Motor neuron (in vitro differentiated cells): ENCODE results near the gene KLHL17. TPM values are rescaled to one million over a fixed set of nuclear protein-coding genes. Genes with fewer than 3 reads are reported as not detected.

Experiments
- ATAC-seq, 8 experiments: fragments of 200-7000 bp; cut with Tn5 transposase; replicated peaks in 6 of 8; 2 replicates each; pipeline ENCODE4 v1.8.0; 2021; ENCODE audit warnings: mild to moderate bottlenecking in 8 of 8, moderate library complexity in 8 of 8
- H3K27ac ChIP-seq, 2 donors: fragments of 250-450 bp; sonication (Bioruptor Pico); 2 replicates each; pipeline ENCODE4 v1.9.0; 2021; ENCODE audit warnings: antibody characterized with exemption in 2 of 2, mild to moderate bottlenecking in 2 of 2, moderate library complexity in 1 of 2
- H3K4me1 ChIP-seq, 2 donors: fragments of 250-450 bp; sonication (Bioruptor Pico); replicated peaks in 1 of 2; 2 replicates each; pipeline ENCODE4 v1.6.1; 2021; ENCODE audit warnings: antibody characterized with exemption in 2 of 2, mild to moderate bottlenecking in 2 of 2, moderate library complexity in 1 of 2
- H3K4me3 ChIP-seq, 5 donors: fragments of 250-450 bp; sonication (Bioruptor Pico); 2 replicates each; pipeline ENCODE4 v1.9.0; 2021; ENCODE audit warnings: antibody characterized with exemption in 5 of 5, mild to moderate bottlenecking in 5 of 5, moderate library complexity in 4 of 5
- WGBS, 10 experiments: fragments of 450-650 bp; shearing (Covaris generic); methylation state at CpG; one replicate each; pipeline ENCODE4 v1.0.0; 2022; 5-methylcytosine and 5-hydroxymethylcytosine counted together
- in situ Hi-C, 9 experiments: fragments of 400-800 bp; cut with MboI; loops; one replicate each; pipeline ENCODE4 v1.15.0; 2021; ENCODE audit warnings: low sequenced_read_pairs in 9 of 9, low pct_unique_long_range_greater_than_20kb in 2 of 9; ENCODE audit not compliant: unreplicated experiment in 9 of 9
- total RNA-seq, 8 experiments: library from RNA; unstranded; fragments of 300-600 nt; gene quantifications; 2 replicates each; pipeline versions ENCODE4 v1.2.3 to v1.2.4, GENCODE V29; 2022

Gene KLHL17
- total RNA-seq, 8 experiments from 2014 or later = 4.1 to 24.6 (median 7.3) TPM

- H3K4me3 ChIP-seq = no peak overlapping the region
- peaks cover 63 to 64% of the 10 kb centered on the region in 2 donors for H3K4me1 ChIP-seq
- 54 to 82% (median 72%) methylated on average over 3 to 15 of the region's 22 CpGs; no CpG with 5 or more reads in 5 of the 10 experiments for WGBS, 10 experiments
- no peak for ATAC-seq
- H3K27ac ChIP-seq = peak overlapping the region in 1 of 2 donors; percentile 16
- in situ Hi-C loops = no loop called here
Observed at GRCh38 chr1:917466-918091, 42.8 kb upstream of the KLHL17 start.

GRCh38 chr1:918353-918752, 42.0 kb upstream of the KLHL17 start:
- 72 to 81% (median 74%) methylated on average over 2 to 10 of the region's 15 CpGs; no CpG with 5 or more reads in 6 of the 10 experiments for WGBS, 10 experiments

GRCh38 chr1:918843-919242, 41.5 kb upstream of the KLHL17 start:
- Histone ChIP-seq H3K27ac (no peak overlapping the region), H3K4me3 (no peak overlapping the region), H3K4me1 (peaks cover 71 to 76% of the 10 kb centered on the region in 2 donors)
- WGBS, 10 experiments = 58 to 80% (median 65%) methylated on average over 1 to 5 of the region's 6 CpGs; no CpG with 5 or more reads in 5 of the 10 experiments
- no peak for ATAC-seq
- in situ Hi-C loops = no loop called here

More at GRCh38 chr1:918353-918752, 42.0 kb upstream of the KLHL17 start:
- Histone ChIP-seq H3K27ac (no peak overlapping the region), H3K4me1 (peaks cover 68 to 71% of the 10 kb centered on the region in 2 donors), H3K4me3 (no peak overlapping the region)
- in situ Hi-C loops = no loop called here
- no peak for ATAC-seq

GRCh38 chr1:919271-919872, 41.0 kb upstream of the KLHL17 start:
- in situ Hi-C loops = no loop called here
- 40 to 78% (median 65%) methylated on average over 1 to 14 of the region's 29 CpGs; no CpG with 5 or more reads in 6 of the 10 experiments for WGBS, 10 experiments

GRCh38 chr1:920010-920409, 40.4 kb upstream of the KLHL17 start:
- WGBS, 10 experiments = 38 to 66% (median 53%) methylated on average over 1 to 7 of the region's 23 CpGs; no CpG with 5 or more reads in 4 of the 10 experiments
- Histone ChIP-seq H3K4me1 (peaks cover 72 to 81% of the 10 kb centered on the region in 2 donors), H3K27ac (no peak overlapping the region), H3K4me3 (no peak overlapping the region)
- in situ Hi-C loops = no loop called here
- no peak for ATAC-seq

More at GRCh38 chr1:919271-919872, 41.0 kb upstream of the KLHL17 start:
- H3K4me3 ChIP-seq = no peak overlapping the region
- no peak overlapping the region for H3K27ac ChIP-seq
- peaks cover 71 to 76% of the 10 kb centered on the region in 2 donors for H3K4me1 ChIP-seq
- no peak for ATAC-seq

- peak in 2 of 8 experiments; percentile 0 to 1 for ATAC-seq
- in situ Hi-C loops = no loop called here
- WGBS, 10 experiments = 0 to 17% (median 15%) methylated on average over 1 to 10 of the region's 13 CpGs; no CpG with 5 or more reads in 6 of the 10 experiments
- Histone ChIP-seq H3K4me1 (peaks cover 75 to 83% of the 10 kb centered on the region in 2 donors), H3K4me3 (no peak overlapping the region), H3K27ac (peak overlapping the region in 1 of 2 donors; percentile 0)
Observed at GRCh38 chr1:920521-920920, 39.9 kb upstream of the KLHL17 start.

- peaks cover 75 to 83% of the 10 kb centered on the region in 2 donors for H3K4me1 ChIP-seq
Observed at GRCh38 chr1:921011-921837, 39.2 kb upstream of the KLHL17 start.

GRCh38 chr1:923131-923990, 37.0 kb upstream of the KLHL17 start, which contains the start of gene SAMD11:
TSS of gene SAMD11 (plus strand) at chr1:923923. CDS start at chr1:924432, 509 bp downstream.
- H3K27ac ChIP-seq = no peak within 1 kb of the TSS
- H3K4me1 ChIP-seq = peaks cover 60 to 63% of the 10 kb centered on the region in 2 donors
- peak; percentile 6 to 60 (median 52) for ATAC-seq
- peak within 1 kb of the TSS; percentile 26 to 59 (median 42) for H3K4me3 ChIP-seq
- WGBS, 10 experiments = 3 to 40% (median 11%) methylated on average over 1 to 53 of the region's 72 CpGs; no CpG with 5 or more reads in 4 of the 10 experiments
- in situ Hi-C loops = no loop called here

More at GRCh38 chr1:921011-921837, 39.2 kb upstream of the KLHL17 start:
- H3K4me3 ChIP-seq = peak overlapping the region in 2 of 5 donors; percentile 10 to 13
- in situ Hi-C loops = no loop called here
- H3K27ac ChIP-seq = peak overlapping the region in 1 of 2 donors; percentile 0
- peak; percentile 14 to 65 (median 52) for ATAC-seq
- 11 to 30% (median 21%) methylated on average over 4 to 11 of the region's 38 CpGs; no CpG with 5 or more reads in 7 of the 10 experiments for WGBS, 10 experiments

GRCh38 chr1:923991-924655, 36.3 kb upstream of the KLHL17 start:
- WGBS, 10 experiments = 3% methylated on average over 24 of the region's 98 CpGs; no CpG with 5 or more reads in 9 of the 10 experiments
- Histone ChIP-seq H3K4me3 (peak overlapping the region; percentile 26 to 59 (median 42)), H3K27ac (no peak overlapping the region), H3K4me1 (peaks cover 64 to 67% of the 10 kb centered on the region in 2 donors)
- in situ Hi-C loops = no loop called here
- ATAC-seq = peak in 6 of 8 experiments; percentile 0 to 6 (median 0)

GRCh38 chr1:924656-925560, 35.5 kb upstream of the KLHL17 start:
- in situ Hi-C loops = no loop called here
- ATAC-seq = peak; percentile 13 to 27 (median 18)
- Histone ChIP-seq H3K27ac (no peak overlapping the region), H3K4me3 (peak overlapping the region; percentile 26 to 59 (median 42)), H3K4me1 (peaks cover 63 to 66% of the 10 kb centered on the region in 2 donors)
- no CpG with 5 or more reads among the region's 120 CpGs for WGBS, 10 experiments
